GM12878 (cell line): ENCODE results near the gene UBXN4. TPM values are rescaled to one million over a fixed set of nuclear protein-coding genes. Genes with fewer than 3 reads are reported as not detected.

Source experiments
- ATAC-seq: fragments of 200-7000 bp; cut with Tn5 transposase; 3 replicates; pipeline ENCODE4 v1.9.1; 2020; ENCODE audit warnings: mild to moderate bottlenecking, moderate library complexity
- BruUV-seq: library from RNA; stranded (reverse); fragments of 400-500 nt; replicated peaks from 2 replicates; lab custom pipeline; 2021; lab: Mats Ljungman, UMichigan
- CTCF ChIA-PET: fragments of 300-600 bp; sonication (Branson Sonifier 250); formaldehyde crosslinking; extraction: SDS; loops from one replicate; lab custom pipeline; 2021; ENCODE audit warnings: inconsistent platforms; lab: Yijun Ruan, JAX
- POLR2A ChIA-PET: fragments of 350-600 bp; formaldehyde crosslinking; extraction: SDS; loops from one replicate; lab custom pipeline; 2021; ENCODE audit warnings: inconsistent platforms; lab: Charles Lee
- RAD21 ChIA-PET: fragments of 300-600 bp; sonication (Branson Sonifier 250); formaldehyde crosslinking; loops from one replicate; lab custom pipeline; 2023; ENCODE audit warnings: antibody characterized with exemption; ENCODE audit not compliant: unreplicated experiment; lab: Charles Lee
- SMC1A ChIA-PET: fragments of 300-600 bp; sonication (Branson Sonifier 250); formaldehyde crosslinking; loops from one replicate; lab custom pipeline; 2023; ENCODE audit not compliant: unreplicated experiment, uncharacterized antibody; lab: Charles Lee
- DNase-seq: peaks from one replicate; pipeline ENCODE4 v3.0.0-alpha.2; 2011; ENCODE audit warnings: low read depth, low spot score
- FAIRE-seq: peaks from 3 replicates; lab custom pipeline; 2011; peaks lifted over from hg19 to GRCh38; lab: Jason Lieb, UNC
- H2AFZ ChIP-seq: 2 replicates; pipeline ENCODE4 v1.6.0; 2011; ENCODE audit warnings: low read depth, low read length, control low read depth; ENCODE audit not compliant: control insufficient read depth
- H3K27ac ChIP-seq: 2 replicates; pipeline ENCODE4 v1.5.1; 2011; ENCODE audit warnings: control low read depth; ENCODE audit not compliant: control insufficient read depth, insufficient read depth
- H3K27me3 ChIP-seq, 2 experiments: replicated peaks in 1 of 2; 2 replicates each; pipeline versions ENCODE4 v1.6.0 to v1.6.1; 2011; ENCODE audit warnings: low read length in 1 of 2; ENCODE audit not compliant: control insufficient read depth in 2 of 2, insufficient read depth in 2 of 2
- H3K36me3 ChIP-seq, 2 experiments: 2 replicates each; pipeline ENCODE4 v1.5.1; 2011; ENCODE audit warnings: low read length in 1 of 2; ENCODE audit not compliant: control insufficient read depth in 2 of 2, insufficient read depth in 2 of 2
- H3K4me1 ChIP-seq: 2 replicates; pipeline ENCODE4 v1.6.1; 2011; ENCODE audit warnings: mild to moderate bottlenecking, low read length, moderate library complexity, mixed read lengths; ENCODE audit not compliant: control insufficient read depth, insufficient read depth
- H3K4me2 ChIP-seq: 2 replicates; pipeline ENCODE4 v1.6.0; 2011; ENCODE audit warnings: control low read depth; ENCODE audit not compliant: control insufficient read depth, insufficient read depth
- H3K4me3 ChIP-seq: fragments of 200-600 bp; sonication (generic); 2 replicates; pipeline ENCODE4 v1.5.1; 2016
- H3K79me2 ChIP-seq: 2 replicates; pipeline ENCODE4 v1.6.0; 2011; ENCODE audit warnings: low read length; ENCODE audit not compliant: control insufficient read depth, insufficient read depth
- H3K9ac ChIP-seq: 2 replicates; pipeline ENCODE4 v1.8.0; 2011; ENCODE audit warnings: low read length, control low read depth, mixed read lengths; ENCODE audit not compliant: control insufficient read depth, insufficient read depth
- H3K9me3 ChIP-seq: replicated peaks from 3 replicates; pipeline ENCODE4 v1.5.1; 2011; ENCODE audit warnings: mild to moderate bottlenecking, low read length; ENCODE audit not compliant: control insufficient read depth, insufficient read depth
- H4K20me1 ChIP-seq: 2 replicates; pipeline ENCODE4 v1.6.0; 2011; ENCODE audit not compliant: control insufficient read depth, insufficient read depth
- CBX5 ChIP-seq: sonication (generic); IDR thresholded peaks from 2 replicates; pipeline ENCODE4 v1.6.1; 2016; ENCODE audit warnings: low read depth, moderate library complexity, mild to moderate bottlenecking, inconsistent platforms
- CHD1 ChIP-seq: IDR thresholded peaks from 2 replicates; pipeline ENCODE4 v1.6.1; 2012; ENCODE audit warnings: low read depth, low read length, improper control_type of control experiment
- FOXK2 ChIP-seq: fragments of 450-650 bp; IDR thresholded peaks from 2 replicates; pipeline ENCODE4 v1.6.1; 2017; ENCODE audit warnings: mild to moderate bottlenecking, moderate library complexity
- FOXM1 ChIP-seq: IDR thresholded peaks from 2 replicates; pipeline ENCODE4 v1.6.1; 2012; ENCODE audit warnings: low read depth, mild to moderate bottlenecking, inconsistent platforms, low read length, moderate library complexity
- NFIC ChIP-seq: IDR thresholded peaks from 2 replicates; pipeline ENCODE4 v1.6.1; 2012; ENCODE audit warnings: low read depth, mild to moderate bottlenecking, inconsistent platforms, low read length, moderate library complexity
- NFXL1 ChIP-seq: fragments of 450-650 bp; IDR thresholded peaks from 2 replicates; pipeline ENCODE4 v1.6.1; 2017; ENCODE audit warnings: antibody characterized with exemption, mild to moderate bottlenecking, borderline replicate concordance
- NR2F1 ChIP-seq: fragments of 450-650 bp; conservative IDR thresholded peaks from 2 replicates; pipeline ENCODE4 v1.6.1; 2017; ENCODE audit warnings: mild to moderate bottlenecking
- PML ChIP-seq: IDR thresholded peaks from 2 replicates; pipeline ENCODE4 v1.6.1; 2012; ENCODE audit warnings: low read length, inconsistent platforms
- POU2F2 ChIP-seq: IDR thresholded peaks from 3 replicates; pipeline ENCODE4 v1.6.1; 2011; ENCODE audit warnings: low read depth, mild to moderate bottlenecking, low read length, borderline replicate concordance
- SIN3A ChIP-seq: IDR thresholded peaks from 2 replicates; pipeline ENCODE4 v1.6.1; 2012; ENCODE audit warnings: low read depth, low read length, improper control_type of control experiment
- WGBS: methylation state at CpG from one replicate; pipeline ENCODE4 v1.1.6; 2016; ENCODE audit warnings: low lambda C conversion rate; ENCODE audit not compliant: insufficient replicate concordance, insufficient coverage; ENCODE audit errors: missing lambda C conversion rate; 5-methylcytosine and 5-hydroxymethylcytosine counted together
- in situ Hi-C: fragments of 300-500 bp; cut with MboI; formaldehyde crosslinking; loops from 9 replicates; pipeline ENCODE4 v1.14.3; 2018; ENCODE audit warnings: mixed read lengths
- intact Hi-C: fragments of 100-400 bp; cut with micrococcal nuclease; formaldehyde crosslinking; loops from one replicate; pipeline ENCODE4 v1.14.2; 2022; ENCODE audit not compliant: unreplicated experiment
- polyA plus RNA-seq, 11 experiments: library from polyadenylated mRNA; depleted of rRNA in 4 of 11; unstranded in 6 of 11; stranded (reverse) in 5 of 11; fragments of >200 nt; fragmentation: Nextera tagmentation in 4 of 11; fragmentation: Illumina TruSeq in 1 of 11; extraction: Ambion mirVana in 4 of 11; extraction: Trizol in 1 of 11; gene quantifications; 1 replicate in 1 of 11; 2 replicates in 10 of 11; pipeline versions ENCODE4 v1.2.1 to v1.2.3, GENCODE V29; 2011 to 2016; ENCODE audit warnings: inconsistent platforms in 2 of 11, missing spikeins in 2 of 11, low read depth in 1 of 11
- total RNA-seq, 4 experiments: library from RNA; depleted of rRNA in 3 of 4; stranded (reverse); fragments of >200 nt in 3 of 4; fragmentation: Illumina TruSeq in 1 of 4; extraction: Trizol in 1 of 4; gene quantifications; 2 replicates each; pipeline versions ENCODE4 v1.2.1 to v1.2.3, GENCODE V29; 2013 to 2021
- TF ChIP-seq, protein P1 (sequence below): IDR thresholded peaks from 2 replicates; pipeline ENCODE4 v1.6.1; 2011; ENCODE audit warnings: low read depth, mild to moderate bottlenecking, low read length, moderate library complexity, borderline replicate concordance; ENCODE audit errors: extremely low read depth
- TF ChIP-seq, protein P2 (sequence below): fragments of 150-350 bp; IDR thresholded peaks from 2 replicates; pipeline ENCODE4 v1.6.1; 2014; ENCODE audit warnings: mild to moderate bottlenecking, low read depth, low read length

UBXN4 gene
- total and polyA plus RNA-seq, 10 of the 15 experiments (the other 5 are each of a cell fraction or from before 2014, with no cell fraction given) = 52.6 to 133 (median 71.9) TPM

DNA sequence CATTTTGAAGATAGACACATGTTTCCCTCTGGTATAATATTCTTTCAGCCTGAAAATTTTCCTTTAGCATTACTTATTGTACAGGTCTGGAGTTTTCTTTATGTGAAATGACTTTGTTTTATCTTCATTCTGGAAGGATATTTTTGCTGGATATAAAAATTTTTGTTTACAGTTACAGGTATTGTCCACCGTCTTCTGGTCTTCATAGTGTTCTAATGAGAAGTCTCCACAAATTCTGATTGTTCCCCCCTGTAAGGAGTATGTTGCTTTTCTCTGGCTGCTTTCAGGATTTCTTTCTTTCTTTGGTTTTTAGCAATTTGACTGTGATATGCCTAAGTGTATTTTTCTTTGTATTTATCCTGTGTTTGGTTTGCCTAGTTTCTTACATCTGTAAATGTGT lies 15.0 kb downstream of the UBXN4 start:
- Histone ChIP-seq H3K79me2 (no peaks in the 10 kb centered on the region), H3K27me3 (no peaks in the 10 kb centered on the region), H4K20me1 (no peaks in the 10 kb centered on the region), H3K9ac (no peak overlapping the region), H3K9me3 (peaks cover 16% of the 10 kb centered on the region), H3K4me1 (no peaks in the 10 kb centered on the region), H3K4me2 (no peak overlapping the region), H3K36me3 (peaks cover 2 to 42% of the 10 kb centered on the region in 2 experiments), H3K4me3 (no peak overlapping the region), H3K27ac (no peak overlapping the region), H2AFZ (no peak overlapping the region)
- ChIA-PET SMC1A (interaction anchor here (1.1 to 1.6 kb wide), 2 partner anchors 11 to 80 kb away, joined by 3 to 7 read pairs; partner anchors contain the start of gene LCT), CTCF (interaction anchor here (1.6 kb wide), 2 partner anchors 41 to 753 kb away, joined by 3 to 10 read pairs; no protein-coding TSS in a partner anchor), RAD21 (interaction anchor here (1.2 kb wide), 1 partner anchor 13 kb away, joined by 3 read pairs; no protein-coding TSS in a partner anchor), POLR2A (interaction anchor here (1.0 kb wide), 1 partner anchor 15 kb away, joined by 5 read pairs; the partner anchor contains the start of gene UBXN4)
- ATAC-seq (no peak), FAIRE-seq (peak; percentile 13), DNase-seq (no peak)
- in situ Hi-C loops = no loop called here
- BruUV-seq = no TSS peak
- intact Hi-C loops = no loop called here
- TF ChIP-seq NFXL1 (no peak), PML (no peak), CBX5 (peak; percentile 73; the same call in 1 of the 2 replicates)
- TF ChIP-seq, protein P1, sequence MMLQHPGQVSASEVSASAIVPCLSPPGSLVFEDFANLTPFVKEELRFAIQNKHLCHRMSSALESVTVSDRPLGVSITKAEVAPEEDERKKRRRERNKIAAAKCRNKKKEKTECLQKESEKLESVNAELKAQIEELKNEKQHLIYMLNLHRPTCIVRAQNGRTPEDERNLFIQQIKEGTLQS = no peak
- 100% methylated on average over 1 of the region's 1 CpG for WGBS

DNA sequence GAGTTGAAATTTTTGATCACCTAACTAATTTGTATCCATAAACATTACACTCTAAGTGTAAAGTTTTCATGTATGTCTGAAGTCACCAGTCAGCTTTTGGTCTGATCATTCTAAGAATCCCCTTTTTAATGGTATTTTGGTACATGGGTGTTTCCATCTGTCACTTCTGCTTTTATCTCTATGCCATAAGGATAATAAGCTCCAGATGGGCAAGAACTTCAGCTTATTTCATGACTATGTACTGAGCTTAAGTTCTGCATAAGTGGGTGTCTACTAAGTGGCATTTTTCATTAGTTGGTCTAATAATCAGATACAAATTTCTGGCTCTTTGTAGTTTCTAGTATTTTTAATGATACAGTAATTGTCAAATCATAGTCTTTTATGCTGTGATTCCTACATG lies 20.4 kb downstream of the UBXN4 start:
- Histone ChIP-seq H3K79me2 (no peaks in the 10 kb centered on the region), H3K9me3 (peaks cover 3% of the 10 kb centered on the region), H3K36me3 (peaks cover 5 to 21% of the 10 kb centered on the region in 2 experiments; a peak in 3 of 4 replicates), H3K27ac (no peak overlapping the region), H2AFZ (no peak overlapping the region), H3K4me3 (no peak overlapping the region), H3K27me3 (no peaks in the 10 kb centered on the region), H4K20me1 (no peaks in the 10 kb centered on the region), H3K9ac (no peak overlapping the region), H3K4me1 (no peaks in the 10 kb centered on the region), H3K4me2 (no peak overlapping the region)
- ATAC-seq (no peak), DNase-seq (no peak), FAIRE-seq (no peak)
- POLR2A ChIA-PET = interaction anchor here (1.0 kb wide), 2 partner anchors 8 to 17 kb away, joined by 3 to 5 read pairs; no protein-coding TSS in a partner anchor
- intact Hi-C loops (no loop called here), in situ Hi-C loops (no loop called here)
- TF ChIP-seq NR2F1 (no peak), FOXM1 (no peak), NFIC (no peak), POU2F2 (no peak), CHD1 (no peak), SIN3A (no peak), FOXK2 (no peak)
- TF ChIP-seq, protein P2, sequence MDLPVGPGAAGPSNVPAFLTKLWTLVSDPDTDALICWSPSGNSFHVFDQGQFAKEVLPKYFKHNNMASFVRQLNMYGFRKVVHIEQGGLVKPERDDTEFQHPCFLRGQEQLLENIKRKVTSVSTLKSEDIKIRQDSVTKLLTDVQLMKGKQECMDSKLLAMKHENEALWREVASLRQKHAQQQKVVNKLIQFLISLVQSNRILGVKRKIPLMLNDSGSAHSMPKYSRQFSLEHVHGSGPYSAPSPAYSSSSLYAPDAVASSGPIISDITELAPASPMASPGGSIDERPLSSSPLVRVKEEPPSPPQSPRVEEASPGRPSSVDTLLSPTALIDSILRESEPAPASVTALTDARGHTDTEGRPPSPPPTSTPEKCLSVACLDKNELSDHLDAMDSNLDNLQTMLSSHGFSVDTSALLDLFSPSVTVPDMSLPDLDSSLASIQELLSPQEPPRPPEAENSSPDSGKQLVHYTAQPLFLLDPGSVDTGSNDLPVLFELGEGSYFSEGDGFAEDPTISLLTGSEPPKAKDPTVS = no peak
- RAD21 ChIA-PET = no interaction called here
- SMC1A ChIA-PET = interaction anchor here (1.4 kb wide), 1 partner anchor 31 kb away, joined by 5 read pairs; no protein-coding TSS in a partner anchor
- BruUV-seq = no TSS peak
- CTCF ChIA-PET = interaction anchor here (0.8 kb wide), 1 partner anchor 134 kb away, joined by 3 read pairs; no protein-coding TSS in a partner anchor
